Liver (tissue), 3 donors: ENCODE data around the gene SEC11C.

Experiments
- CTCF ChIP-seq: fragments of 150-350 bp; IDR thresholded peaks from 2 replicates; pipeline ENCODE4 v1.5.1; 2017; ENCODE audit warnings: improper control_type of control experiment, low read depth, low read length; ENCODE audit not compliant: missing input control
- GABPA ChIP-seq, 2 donors: IDR thresholded peaks in 1 of 2; conservative IDR thresholded peaks in 1 of 2; 2 replicates each; pipeline ENCODE4 v1.6.1; 2016; ENCODE audit warnings: antibody characterized with exemption in 2 of 2, mild to moderate bottlenecking in 1 of 2, moderate library complexity in 1 of 2
- JUND ChIP-seq, 2 donors: IDR thresholded peaks; 2 replicates each; pipeline ENCODE4 v1.6.1; 2016; ENCODE audit warnings: antibody characterized with exemption in 2 of 2
- MAX ChIP-seq: IDR thresholded peaks from 2 replicates; pipeline ENCODE4 v1.6.1; 2016; ENCODE audit warnings: antibody characterized with exemption
- TF ChIP-seq, protein P1 (sequence below): IDR thresholded peaks from 2 replicates; pipeline ENCODE4 v1.6.1; 2016; ENCODE audit warnings: antibody characterized with exemption
- TF ChIP-seq, protein P2 (sequence below): IDR thresholded peaks from 2 replicates; pipeline ENCODE4 v1.6.1; 2016; ENCODE audit warnings: antibody characterized with exemption
- donor health status: healthy.
- donor health status: healthy.

DNA sequence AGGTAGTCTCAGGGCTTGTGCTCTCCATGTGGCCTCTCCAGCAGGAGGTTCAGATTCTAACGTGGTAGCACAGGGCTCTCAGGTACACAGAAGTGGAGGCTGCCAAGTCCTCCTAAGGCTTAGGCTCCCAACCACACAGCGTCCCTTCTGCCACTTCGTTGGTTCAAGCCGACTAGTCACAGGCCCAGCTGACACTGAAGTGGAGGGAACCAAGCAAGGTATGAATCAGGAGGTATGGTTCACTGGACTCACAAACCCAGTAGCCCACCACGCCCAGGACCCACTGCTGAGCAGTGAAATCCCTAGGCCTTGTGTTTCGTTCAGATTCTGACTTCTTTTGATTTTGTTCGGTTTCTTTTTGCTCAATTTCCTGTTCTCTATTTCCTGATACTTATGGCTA is 46.0 kb upstream of the SEC11C start:
- TF ChIP-seq CTCF = no peak
- no peak for TF ChIP-seq MAX
- no peak for TF ChIP-seq JUND (IDR thresholded peaks at IDR 0.05)
- no peak for TF ChIP-seq GABPA (IDR thresholded peaks at IDR 0.05 in 1 of 2, conservative IDR thresholded peaks at IDR 0.05 in 1 of 2)
- TF ChIP-seq, protein P1, sequence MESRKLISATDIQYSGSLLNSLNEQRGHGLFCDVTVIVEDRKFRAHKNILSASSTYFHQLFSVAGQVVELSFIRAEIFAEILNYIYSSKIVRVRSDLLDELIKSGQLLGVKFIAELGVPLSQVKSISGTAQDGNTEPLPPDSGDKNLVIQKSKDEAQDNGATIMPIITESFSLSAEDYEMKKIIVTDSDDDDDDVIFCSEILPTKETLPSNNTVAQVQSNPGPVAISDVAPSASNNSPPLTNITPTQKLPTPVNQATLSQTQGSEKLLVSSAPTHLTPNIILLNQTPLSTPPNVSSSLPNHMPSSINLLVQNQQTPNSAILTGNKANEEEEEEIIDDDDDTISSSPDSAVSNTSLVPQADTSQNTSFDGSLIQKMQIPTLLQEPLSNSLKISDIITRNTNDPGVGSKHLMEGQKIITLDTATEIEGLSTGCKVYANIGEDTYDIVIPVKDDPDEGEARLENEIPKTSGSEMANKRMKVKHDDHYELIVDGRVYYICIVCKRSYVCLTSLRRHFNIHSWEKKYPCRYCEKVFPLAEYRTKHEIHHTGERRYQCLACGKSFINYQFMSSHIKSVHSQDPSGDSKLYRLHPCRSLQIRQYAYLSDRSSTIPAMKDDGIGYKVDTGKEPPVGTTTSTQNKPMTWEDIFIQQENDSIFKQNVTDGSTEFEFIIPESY = no peak
- TF ChIP-seq, protein P2, sequence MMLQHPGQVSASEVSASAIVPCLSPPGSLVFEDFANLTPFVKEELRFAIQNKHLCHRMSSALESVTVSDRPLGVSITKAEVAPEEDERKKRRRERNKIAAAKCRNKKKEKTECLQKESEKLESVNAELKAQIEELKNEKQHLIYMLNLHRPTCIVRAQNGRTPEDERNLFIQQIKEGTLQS = no peak
